Skeletal muscle tissue (tissue), 4 donors: ENCODE measurements around the gene PIK3C2G. TPM values are rescaled to one million over a fixed set of nuclear protein-coding genes. Genes with fewer than 3 reads are reported as not detected.

Experiments used
- H3K27ac ChIP-seq: one replicate; pipeline ENCODE4 v1.7.0; 2013; ENCODE audit warnings: mild to moderate bottlenecking, low read depth, low read length, inconsistent platforms
- H3K27me3 ChIP-seq, 3 donors: one replicate each; pipeline ENCODE4 v1.7.0; 2013; ENCODE audit warnings: low read length in 3 of 3; ENCODE audit not compliant: control insufficient read depth in 3 of 3, insufficient read depth in 3 of 3
- H3K36me3 ChIP-seq, 3 donors: one replicate each; pipeline ENCODE4 v1.7.0; 2013; ENCODE audit warnings: low read length in 3 of 3; ENCODE audit not compliant: control insufficient read depth in 3 of 3, insufficient read depth in 3 of 3
- H3K4me1 ChIP-seq, 3 donors: one replicate each; pipeline ENCODE4 v1.7.0; 2013; ENCODE audit warnings: low read length in 3 of 3, mild to moderate bottlenecking in 3 of 3; ENCODE audit not compliant: control insufficient read depth in 3 of 3, insufficient read depth in 3 of 3
- H3K4me3 ChIP-seq, 3 donors: one replicate each; pipeline ENCODE4 v1.7.0; 2013; ENCODE audit warnings: low read length in 3 of 3
- H3K9ac ChIP-seq, 3 donors: one replicate each; pipeline ENCODE4 v1.7.0; 2013; ENCODE audit warnings: low read length in 3 of 3, mild to moderate bottlenecking in 3 of 3, moderate library complexity in 2 of 3, low read depth in 1 of 3
- H3K9me3 ChIP-seq, 3 donors: one replicate each; pipeline ENCODE4 v1.7.0; 2013; ENCODE audit warnings: low read length in 3 of 3; ENCODE audit not compliant: control insufficient read depth in 3 of 3
- total RNA-seq: library from RNA; depleted of rRNA; stranded (reverse); fragments of >200 nt; gene quantifications from one replicate; pipeline ENCODE4 v1.2.3, GENCODE V29; 2014
- donor health status: Osteomylitis.

Gene PIK3C2G, protein sequence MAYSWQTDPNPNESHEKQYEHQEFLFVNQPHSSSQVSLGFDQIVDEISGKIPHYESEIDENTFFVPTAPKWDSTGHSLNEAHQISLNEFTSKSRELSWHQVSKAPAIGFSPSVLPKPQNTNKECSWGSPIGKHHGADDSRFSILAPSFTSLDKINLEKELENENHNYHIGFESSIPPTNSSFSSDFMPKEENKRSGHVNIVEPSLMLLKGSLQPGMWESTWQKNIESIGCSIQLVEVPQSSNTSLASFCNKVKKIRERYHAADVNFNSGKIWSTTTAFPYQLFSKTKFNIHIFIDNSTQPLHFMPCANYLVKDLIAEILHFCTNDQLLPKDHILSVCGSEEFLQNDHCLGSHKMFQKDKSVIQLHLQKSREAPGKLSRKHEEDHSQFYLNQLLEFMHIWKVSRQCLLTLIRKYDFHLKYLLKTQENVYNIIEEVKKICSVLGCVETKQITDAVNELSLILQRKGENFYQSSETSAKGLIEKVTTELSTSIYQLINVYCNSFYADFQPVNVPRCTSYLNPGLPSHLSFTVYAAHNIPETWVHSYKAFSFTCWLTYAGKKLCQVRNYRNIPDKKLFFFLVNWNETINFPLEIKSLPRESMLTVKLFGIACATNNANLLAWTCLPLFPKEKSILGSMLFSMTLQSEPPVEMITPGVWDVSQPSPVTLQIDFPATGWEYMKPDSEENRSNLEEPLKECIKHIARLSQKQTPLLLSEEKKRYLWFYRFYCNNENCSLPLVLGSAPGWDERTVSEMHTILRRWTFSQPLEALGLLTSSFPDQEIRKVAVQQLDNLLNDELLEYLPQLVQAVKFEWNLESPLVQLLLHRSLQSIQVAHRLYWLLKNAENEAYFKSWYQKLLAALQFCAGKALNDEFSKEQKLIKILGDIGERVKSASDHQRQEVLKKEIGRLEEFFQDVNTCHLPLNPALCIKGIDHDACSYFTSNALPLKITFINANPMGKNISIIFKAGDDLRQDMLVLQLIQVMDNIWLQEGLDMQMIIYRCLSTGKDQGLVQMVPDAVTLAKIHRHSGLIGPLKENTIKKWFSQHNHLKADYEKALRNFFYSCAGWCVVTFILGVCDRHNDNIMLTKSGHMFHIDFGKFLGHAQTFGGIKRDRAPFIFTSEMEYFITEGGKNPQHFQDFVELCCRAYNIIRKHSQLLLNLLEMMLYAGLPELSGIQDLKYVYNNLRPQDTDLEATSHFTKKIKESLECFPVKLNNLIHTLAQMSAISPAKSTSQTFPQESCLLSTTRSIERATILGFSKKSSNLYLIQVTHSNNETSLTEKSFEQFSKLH (N-terminal part only)
- 0.52 TPM for total RNA-seq

DNA sequence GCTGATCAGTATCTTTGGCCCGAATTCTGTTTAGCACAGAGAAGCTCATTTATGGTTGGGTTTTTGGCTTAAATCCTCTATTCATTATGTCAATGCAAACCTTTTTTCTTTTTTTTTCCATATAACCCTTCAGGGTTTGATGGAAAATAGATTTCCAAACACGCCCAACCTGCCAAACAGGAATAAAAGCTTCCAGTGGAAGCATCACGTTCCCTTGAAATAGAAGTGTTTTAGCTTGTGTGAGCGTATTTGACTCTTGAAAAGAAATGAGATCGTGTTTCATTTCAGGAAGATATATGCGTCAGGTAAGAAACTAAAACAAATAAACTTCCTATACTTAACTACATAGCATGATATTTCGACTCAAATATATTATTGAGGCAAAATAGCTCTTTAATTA, at the start of gene PIK3C2G:
TSS of gene PIK3C2G (plus strand) at position 246 of the 400 bp plus-strand sequence. CDS start 20,564 bp downstream, outside the sequence.
- Histone ChIP-seq H3K36me3 (no peaks in the 10 kb centered on the region), H3K27me3 (no peaks in the 10 kb centered on the region), H3K9me3 (no peaks in the 10 kb centered on the region), H3K4me1 (no peaks in the 10 kb centered on the region), H3K27ac (no peak within 1 kb of the TSS), H3K9ac (no peak within 1 kb of the TSS), H3K4me3 (no peak within 1 kb of the TSS)

DNA sequence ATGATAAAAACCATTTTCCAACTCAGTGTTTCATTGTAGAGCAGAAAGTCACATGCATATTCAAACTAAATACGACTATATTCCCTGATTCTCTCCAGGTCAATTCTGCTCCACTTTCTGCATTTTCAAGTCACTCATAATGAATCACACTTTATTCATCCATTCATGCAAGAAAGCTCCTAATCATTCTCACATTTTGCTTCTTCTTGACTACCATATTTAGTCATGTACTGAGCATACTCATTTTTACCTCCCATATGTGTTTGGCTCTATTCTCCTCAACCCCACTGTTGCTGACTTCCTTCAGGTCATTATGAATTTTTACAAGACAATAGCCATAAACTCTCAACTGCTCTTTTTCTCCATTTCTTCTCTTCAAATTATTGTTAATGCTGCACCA, 43.4 kb upstream of the PIK3C2G start:
- Histone ChIP-seq H3K27ac (no peak overlapping the region), H3K9ac (no peak overlapping the region), H3K9me3 (no peaks in the 10 kb centered on the region), H3K36me3 (no peaks in the 10 kb centered on the region), H3K4me1 (no peaks in the 10 kb centered on the region), H3K4me3 (no peak overlapping the region), H3K27me3 (no peaks in the 10 kb centered on the region)

DNA sequence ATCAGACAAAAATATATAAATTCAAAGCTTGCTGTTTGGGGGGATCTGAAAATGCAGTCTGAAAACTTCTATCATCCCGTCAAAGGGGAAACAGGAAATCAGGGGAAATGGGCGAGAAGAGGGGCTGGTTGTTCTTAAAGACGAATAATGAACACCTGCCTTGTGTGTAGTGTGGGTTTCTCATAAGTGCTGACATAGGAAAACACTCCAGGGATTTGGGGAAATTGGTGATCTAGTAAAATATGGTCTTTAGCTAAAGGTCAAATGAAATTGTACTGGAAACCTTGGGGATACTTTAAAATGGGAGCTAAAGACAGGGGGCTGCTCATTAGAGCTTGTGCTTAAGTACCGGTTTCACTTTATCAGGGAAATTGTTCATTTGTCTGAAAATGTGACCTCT, 39.6 kb upstream of the PIK3C2G start:
- H3K9ac ChIP-seq = no peak overlapping the region
- no peak overlapping the region for H3K27ac ChIP-seq
- H3K4me1 ChIP-seq = no peaks in the 10 kb centered on the region
- no peaks in the 10 kb centered on the region for H3K27me3 ChIP-seq
- no peaks in the 10 kb centered on the region for H3K36me3 ChIP-seq
- H3K9me3 ChIP-seq = no peaks in the 10 kb centered on the region
- no peak overlapping the region for H3K4me3 ChIP-seq

DNA sequence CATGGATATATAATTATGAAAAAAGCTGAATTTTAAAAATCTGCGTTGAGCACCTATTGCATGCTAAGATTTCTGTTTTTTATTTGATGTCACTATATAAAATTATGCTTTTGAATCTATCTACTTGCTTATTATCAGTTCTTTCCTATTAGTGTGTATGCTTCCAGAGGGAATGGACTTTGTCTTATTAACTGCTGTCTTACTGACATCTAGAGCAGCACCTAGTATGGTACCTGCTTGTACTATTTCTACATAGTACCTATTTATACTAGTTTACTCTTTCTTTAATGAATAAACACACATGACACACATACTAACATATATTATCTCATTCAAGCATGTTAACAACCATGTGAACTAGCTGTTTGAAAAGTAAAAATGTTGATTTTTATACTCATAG, 38.6 kb upstream of the PIK3C2G start:
- Histone ChIP-seq H3K4me1 (no peaks in the 10 kb centered on the region), H3K27me3 (no peaks in the 10 kb centered on the region), H3K27ac (no peak overlapping the region), H3K9ac (no peak overlapping the region), H3K9me3 (no peaks in the 10 kb centered on the region), H3K4me3 (no peak overlapping the region), H3K36me3 (no peaks in the 10 kb centered on the region)

DNA sequence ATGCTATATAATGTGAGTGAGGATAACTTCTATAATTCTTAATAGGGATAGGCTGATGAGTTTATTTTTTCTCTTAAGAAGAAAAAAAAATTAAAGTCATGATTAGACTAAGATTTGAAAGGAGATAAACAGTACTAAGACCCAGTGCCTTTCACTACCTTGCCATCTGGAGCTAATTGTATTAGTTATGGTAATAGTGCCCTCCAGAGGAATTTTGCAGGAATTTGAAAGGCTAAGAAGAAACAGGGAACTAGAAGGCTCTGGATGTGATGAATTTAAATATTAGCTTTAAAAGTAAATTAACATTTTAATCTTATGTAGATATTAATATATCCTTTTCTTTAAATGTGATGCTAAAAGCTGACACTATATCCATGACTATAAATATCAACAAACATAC, 36.6 kb upstream of the PIK3C2G start:
- Histone ChIP-seq H3K9ac (no peak overlapping the region), H3K4me3 (no peak overlapping the region), H3K9me3 (no peaks in the 10 kb centered on the region), H3K36me3 (no peaks in the 10 kb centered on the region), H3K4me1 (no peaks in the 10 kb centered on the region), H3K27ac (no peak overlapping the region), H3K27me3 (no peaks in the 10 kb centered on the region)

DNA sequence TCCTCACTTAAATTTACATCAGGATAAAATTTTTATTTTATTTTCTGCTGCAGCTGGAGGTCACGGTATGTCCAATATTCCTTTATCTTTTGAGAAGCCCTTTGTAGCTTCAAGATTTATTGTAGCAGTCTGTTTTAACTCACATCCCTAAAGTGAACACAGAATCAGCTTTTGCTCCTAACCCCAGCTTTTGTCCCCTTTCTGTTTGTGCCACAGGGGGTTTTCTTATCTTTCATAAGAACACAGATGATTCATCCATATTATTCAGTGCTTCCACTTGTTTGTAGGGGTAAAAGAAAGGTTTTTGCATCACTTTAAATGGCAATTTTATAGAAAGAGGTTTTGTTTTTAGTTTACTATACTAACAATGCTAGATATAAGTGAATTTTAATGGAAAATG, 21.8 kb upstream of the PIK3C2G start:
- Histone ChIP-seq H3K36me3 (no peaks in the 10 kb centered on the region), H3K27ac (no peak overlapping the region), H3K9me3 (peaks cover 0 to 7% (median 4%) of the 10 kb centered on the region in 3 donors), H3K9ac (no peak overlapping the region), H3K27me3 (no peaks in the 10 kb centered on the region), H3K4me1 (no peaks in the 10 kb centered on the region), H3K4me3 (no peak overlapping the region)

DNA sequence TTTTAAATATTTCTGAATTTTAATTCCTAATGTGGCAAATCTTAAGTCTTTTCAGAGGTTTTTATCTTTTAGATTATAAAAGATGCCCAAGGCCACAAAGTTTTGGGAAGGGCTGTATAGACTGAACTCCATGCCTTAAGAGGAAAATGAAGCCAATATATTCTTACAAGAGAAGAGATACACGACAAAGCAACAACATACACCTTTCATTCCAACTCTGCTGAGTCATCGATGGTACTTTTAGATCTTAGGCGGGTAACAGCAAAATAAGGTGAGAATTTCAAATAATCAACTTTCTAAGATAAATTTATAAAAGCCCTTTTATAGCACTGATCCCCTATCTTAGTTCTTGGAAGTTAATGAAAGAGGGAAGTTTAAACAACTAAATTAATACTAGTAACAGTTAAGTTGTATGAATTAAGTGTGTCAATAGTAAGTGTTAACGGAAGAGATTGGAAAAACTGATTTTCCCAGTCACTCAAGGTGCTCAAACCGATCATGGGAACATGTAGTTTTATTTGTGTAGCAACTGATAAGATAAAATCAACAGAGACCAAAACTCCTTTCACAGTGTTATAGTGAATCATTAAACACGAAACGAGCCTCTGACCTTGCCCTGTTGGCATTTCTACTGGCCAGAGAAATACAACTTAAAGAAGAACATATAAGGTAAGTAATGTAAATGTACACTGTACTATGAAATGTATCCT, 18.8 kb upstream of the PIK3C2G start:
- H3K27ac ChIP-seq = no peak overlapping the region
- no peak overlapping the region for H3K4me3 ChIP-seq
- H3K36me3 ChIP-seq = no peaks in the 10 kb centered on the region
- no peaks in the 10 kb centered on the region for H3K4me1 ChIP-seq
- no peak overlapping the region for H3K9ac ChIP-seq
- no peaks in the 10 kb centered on the region for H3K27me3 ChIP-seq
- H3K9me3 ChIP-seq = peaks cover 0 to 7% (median 3%) of the 10 kb centered on the region in 3 donors

DNA sequence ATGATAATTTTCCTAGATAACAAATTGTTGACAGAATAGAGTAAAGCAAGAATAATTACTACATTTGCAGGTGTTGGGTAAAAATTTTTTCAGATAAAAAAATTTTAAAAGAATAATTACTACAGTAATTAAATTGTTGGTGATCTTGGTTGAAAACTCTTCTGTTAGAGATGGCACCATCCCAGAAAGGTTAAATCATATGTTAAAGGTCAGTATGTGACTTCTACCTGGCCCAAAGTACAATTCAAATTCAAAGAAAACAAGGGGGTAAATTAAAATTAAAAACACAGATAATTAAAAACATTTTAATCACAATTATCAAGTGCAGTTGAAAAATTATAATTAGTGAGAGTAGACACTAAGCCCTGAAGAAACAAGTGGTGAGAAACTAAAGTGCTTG, 18.1 kb upstream of the PIK3C2G start:
- H3K27me3 ChIP-seq = no peaks in the 10 kb centered on the region
- H3K9ac ChIP-seq = no peak overlapping the region
- H3K9me3 ChIP-seq = peaks cover 0 to 2% (median 0%) of the 10 kb centered on the region in 3 donors
- H3K4me1 ChIP-seq = no peaks in the 10 kb centered on the region
- H3K27ac ChIP-seq = no peak overlapping the region
- H3K36me3 ChIP-seq = no peaks in the 10 kb centered on the region
- no peak overlapping the region for H3K4me3 ChIP-seq

DNA sequence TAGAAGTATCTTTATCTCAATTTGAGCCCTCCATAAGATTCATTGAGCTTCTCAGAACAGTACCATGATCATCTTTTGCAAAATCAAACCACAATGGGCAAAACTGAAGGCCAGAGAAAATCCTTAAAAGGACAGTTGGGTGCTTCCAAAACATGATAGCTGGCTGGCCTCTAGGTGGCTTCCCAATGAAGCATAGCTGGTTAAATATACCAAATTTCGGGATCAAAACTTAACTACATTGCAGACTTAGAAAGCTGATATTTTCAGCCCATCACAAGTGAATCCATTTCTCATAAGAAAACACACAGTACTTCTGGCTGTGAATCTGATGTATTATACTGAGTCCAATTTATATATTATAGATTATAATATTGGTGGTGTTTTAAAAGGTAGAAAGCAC, 15.3 kb upstream of the PIK3C2G start:
- Histone ChIP-seq H3K36me3 (no peaks in the 10 kb centered on the region), H3K27ac (no peak overlapping the region), H3K27me3 (no peaks in the 10 kb centered on the region), H3K4me1 (no peaks in the 10 kb centered on the region), H3K9ac (no peak overlapping the region), H3K9me3 (no peaks in the 10 kb centered on the region), H3K4me3 (no peak overlapping the region)
